Liver (tissue), 3 donors: ENCODE data around the gene TNFSF10.

Experiments
- EGR1 ChIP-seq, 2 donors: IDR thresholded peaks; 2 replicates each; pipeline ENCODE4 v1.6.1; 2016 to 2018; ENCODE audit warnings: antibody characterized with exemption in 2 of 2, low read depth in 2 of 2
- GABPA ChIP-seq, 2 donors: IDR thresholded peaks in 1 of 2; conservative IDR thresholded peaks in 1 of 2; 2 replicates each; pipeline ENCODE4 v1.6.1; 2016; ENCODE audit warnings: antibody characterized with exemption in 2 of 2, mild to moderate bottlenecking in 1 of 2, moderate library complexity in 1 of 2
- RAD21 ChIP-seq, 2 donors: IDR thresholded peaks; 2 replicates each; pipeline ENCODE4 v1.6.1; 2016; ENCODE audit warnings: antibody characterized with exemption in 2 of 2, mild to moderate bottlenecking in 2 of 2
- RXRA ChIP-seq, 2 donors: IDR thresholded peaks; 2 replicates each; pipeline ENCODE4 v1.6.1; 2017 to 2018; ENCODE audit warnings: antibody characterized with exemption in 2 of 2, mild to moderate bottlenecking in 1 of 2
- TAF1 ChIP-seq: conservative IDR thresholded peaks from 2 replicates; pipeline ENCODE4 v1.6.1; 2016; ENCODE audit warnings: antibody characterized with exemption, mild to moderate bottlenecking
- YY1 ChIP-seq: IDR thresholded peaks from 2 replicates; pipeline ENCODE4 v1.6.1; 2016; ENCODE audit warnings: antibody characterized with exemption, mild to moderate bottlenecking
- TF ChIP-seq, protein P1 (sequence below): fragments of 150-350 bp; IDR thresholded peaks from 2 replicates; pipeline ENCODE4 v1.5.1; 2017; ENCODE audit warnings: improper control_type of control experiment, low read depth, low read length; ENCODE audit not compliant: missing input control
- TF ChIP-seq, protein P2 (sequence below): IDR thresholded peaks from 2 replicates; pipeline ENCODE4 v1.6.1; 2016; ENCODE audit warnings: antibody characterized with exemption
- TF ChIP-seq, protein P3 (sequence below): IDR thresholded peaks from 2 replicates; pipeline ENCODE4 v1.6.1; 2016; ENCODE audit warnings: antibody characterized with exemption
- TF ChIP-seq, protein P4 (sequence below): IDR thresholded peaks from 2 replicates; pipeline ENCODE4 v1.6.1; 2016; ENCODE audit warnings: antibody characterized with exemption, mild to moderate bottlenecking
- TF ChIP-seq, protein P5 (sequence below): IDR thresholded peaks from 2 replicates; pipeline ENCODE4 v1.6.1; 2016; ENCODE audit warnings: antibody characterized with exemption
- donor health status: healthy.
- donor health status: healthy.

DNA sequence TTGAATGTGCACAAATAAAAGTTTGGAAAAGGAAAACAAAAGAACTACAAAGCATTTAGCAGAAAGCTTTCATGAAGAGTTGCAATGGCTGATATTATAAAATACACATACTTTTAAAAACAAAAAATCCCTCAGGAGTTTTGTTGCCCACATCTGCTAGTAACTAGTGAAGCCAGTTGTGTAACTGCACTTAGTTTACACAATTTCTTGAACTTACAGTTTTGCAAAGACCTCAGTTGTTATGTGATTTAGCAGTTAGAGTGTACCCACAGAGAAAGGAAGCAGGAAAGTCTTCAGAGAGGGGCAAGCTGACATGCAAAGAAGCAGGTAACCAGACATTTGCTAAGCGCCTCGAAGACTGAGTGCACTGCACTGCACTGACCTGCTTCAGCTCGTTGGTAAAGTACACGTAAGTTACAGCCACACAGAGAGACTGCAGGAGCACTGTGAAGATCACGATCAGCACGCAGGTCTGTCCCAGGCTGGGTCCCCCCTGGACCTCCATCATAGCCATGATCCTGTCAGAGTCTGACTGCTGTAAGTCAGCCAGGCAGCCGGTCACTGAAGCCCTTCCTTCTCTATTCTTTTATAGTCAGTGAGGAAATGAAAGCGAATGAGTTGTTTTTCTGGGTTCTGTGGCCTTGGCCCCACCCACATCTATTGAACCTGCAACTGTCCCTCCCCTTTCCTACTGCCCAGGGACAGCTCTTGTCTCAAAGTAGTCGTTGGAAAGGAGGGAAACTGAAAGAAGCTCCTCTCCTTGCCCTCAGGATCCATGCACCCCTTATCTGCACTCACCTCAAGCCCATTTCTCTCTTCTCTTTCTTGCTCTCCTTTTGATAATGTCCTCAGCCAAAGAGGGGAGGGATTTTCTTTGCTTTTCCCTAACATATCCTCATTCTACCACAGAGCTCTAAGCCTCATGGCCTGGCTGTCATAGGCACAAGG is at the start of gene TNFSF10:
- peak; percentile 99 for TF ChIP-seq TAF1
- TF ChIP-seq, protein P1, sequence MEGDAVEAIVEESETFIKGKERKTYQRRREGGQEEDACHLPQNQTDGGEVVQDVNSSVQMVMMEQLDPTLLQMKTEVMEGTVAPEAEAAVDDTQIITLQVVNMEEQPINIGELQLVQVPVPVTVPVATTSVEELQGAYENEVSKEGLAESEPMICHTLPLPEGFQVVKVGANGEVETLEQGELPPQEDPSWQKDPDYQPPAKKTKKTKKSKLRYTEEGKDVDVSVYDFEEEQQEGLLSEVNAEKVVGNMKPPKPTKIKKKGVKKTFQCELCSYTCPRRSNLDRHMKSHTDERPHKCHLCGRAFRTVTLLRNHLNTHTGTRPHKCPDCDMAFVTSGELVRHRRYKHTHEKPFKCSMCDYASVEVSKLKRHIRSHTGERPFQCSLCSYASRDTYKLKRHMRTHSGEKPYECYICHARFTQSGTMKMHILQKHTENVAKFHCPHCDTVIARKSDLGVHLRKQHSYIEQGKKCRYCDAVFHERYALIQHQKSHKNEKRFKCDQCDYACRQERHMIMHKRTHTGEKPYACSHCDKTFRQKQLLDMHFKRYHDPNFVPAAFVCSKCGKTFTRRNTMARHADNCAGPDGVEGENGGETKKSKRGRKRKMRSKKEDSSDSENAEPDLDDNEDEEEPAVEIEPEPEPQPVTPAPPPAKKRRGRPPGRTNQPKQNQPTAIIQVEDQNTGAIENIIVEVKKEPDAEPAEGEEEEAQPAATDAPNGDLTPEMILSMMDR: no peak
- peak; percentile 57 for TF ChIP-seq YY1
- TF ChIP-seq RXRA (IDR thresholded peaks at IDR 0.05): peak; percentile 42 to 60
- TF ChIP-seq RAD21 (IDR thresholded peaks at IDR 0.05): peak; percentile 40 to 41
- no peak for TF ChIP-seq GABPA (IDR thresholded peaks at IDR 0.05 in 1 of 2, conservative IDR thresholded peaks at IDR 0.05 in 1 of 2)
- TF ChIP-seq, protein P2, sequence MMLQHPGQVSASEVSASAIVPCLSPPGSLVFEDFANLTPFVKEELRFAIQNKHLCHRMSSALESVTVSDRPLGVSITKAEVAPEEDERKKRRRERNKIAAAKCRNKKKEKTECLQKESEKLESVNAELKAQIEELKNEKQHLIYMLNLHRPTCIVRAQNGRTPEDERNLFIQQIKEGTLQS: no peak
- TF ChIP-seq, protein P3, sequence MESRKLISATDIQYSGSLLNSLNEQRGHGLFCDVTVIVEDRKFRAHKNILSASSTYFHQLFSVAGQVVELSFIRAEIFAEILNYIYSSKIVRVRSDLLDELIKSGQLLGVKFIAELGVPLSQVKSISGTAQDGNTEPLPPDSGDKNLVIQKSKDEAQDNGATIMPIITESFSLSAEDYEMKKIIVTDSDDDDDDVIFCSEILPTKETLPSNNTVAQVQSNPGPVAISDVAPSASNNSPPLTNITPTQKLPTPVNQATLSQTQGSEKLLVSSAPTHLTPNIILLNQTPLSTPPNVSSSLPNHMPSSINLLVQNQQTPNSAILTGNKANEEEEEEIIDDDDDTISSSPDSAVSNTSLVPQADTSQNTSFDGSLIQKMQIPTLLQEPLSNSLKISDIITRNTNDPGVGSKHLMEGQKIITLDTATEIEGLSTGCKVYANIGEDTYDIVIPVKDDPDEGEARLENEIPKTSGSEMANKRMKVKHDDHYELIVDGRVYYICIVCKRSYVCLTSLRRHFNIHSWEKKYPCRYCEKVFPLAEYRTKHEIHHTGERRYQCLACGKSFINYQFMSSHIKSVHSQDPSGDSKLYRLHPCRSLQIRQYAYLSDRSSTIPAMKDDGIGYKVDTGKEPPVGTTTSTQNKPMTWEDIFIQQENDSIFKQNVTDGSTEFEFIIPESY: no peak
- TF ChIP-seq, protein P4, sequence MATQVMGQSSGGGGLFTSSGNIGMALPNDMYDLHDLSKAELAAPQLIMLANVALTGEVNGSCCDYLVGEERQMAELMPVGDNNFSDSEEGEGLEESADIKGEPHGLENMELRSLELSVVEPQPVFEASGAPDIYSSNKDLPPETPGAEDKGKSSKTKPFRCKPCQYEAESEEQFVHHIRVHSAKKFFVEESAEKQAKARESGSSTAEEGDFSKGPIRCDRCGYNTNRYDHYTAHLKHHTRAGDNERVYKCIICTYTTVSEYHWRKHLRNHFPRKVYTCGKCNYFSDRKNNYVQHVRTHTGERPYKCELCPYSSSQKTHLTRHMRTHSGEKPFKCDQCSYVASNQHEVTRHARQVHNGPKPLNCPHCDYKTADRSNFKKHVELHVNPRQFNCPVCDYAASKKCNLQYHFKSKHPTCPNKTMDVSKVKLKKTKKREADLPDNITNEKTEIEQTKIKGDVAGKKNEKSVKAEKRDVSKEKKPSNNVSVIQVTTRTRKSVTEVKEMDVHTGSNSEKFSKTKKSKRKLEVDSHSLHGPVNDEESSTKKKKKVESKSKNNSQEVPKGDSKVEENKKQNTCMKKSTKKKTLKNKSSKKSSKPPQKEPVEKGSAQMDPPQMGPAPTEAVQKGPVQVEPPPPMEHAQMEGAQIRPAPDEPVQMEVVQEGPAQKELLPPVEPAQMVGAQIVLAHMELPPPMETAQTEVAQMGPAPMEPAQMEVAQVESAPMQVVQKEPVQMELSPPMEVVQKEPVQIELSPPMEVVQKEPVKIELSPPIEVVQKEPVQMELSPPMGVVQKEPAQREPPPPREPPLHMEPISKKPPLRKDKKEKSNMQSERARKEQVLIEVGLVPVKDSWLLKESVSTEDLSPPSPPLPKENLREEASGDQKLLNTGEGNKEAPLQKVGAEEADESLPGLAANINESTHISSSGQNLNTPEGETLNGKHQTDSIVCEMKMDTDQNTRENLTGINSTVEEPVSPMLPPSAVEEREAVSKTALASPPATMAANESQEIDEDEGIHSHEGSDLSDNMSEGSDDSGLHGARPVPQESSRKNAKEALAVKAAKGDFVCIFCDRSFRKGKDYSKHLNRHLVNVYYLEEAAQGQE: peak; percentile 93
- TF ChIP-seq, protein P5, sequence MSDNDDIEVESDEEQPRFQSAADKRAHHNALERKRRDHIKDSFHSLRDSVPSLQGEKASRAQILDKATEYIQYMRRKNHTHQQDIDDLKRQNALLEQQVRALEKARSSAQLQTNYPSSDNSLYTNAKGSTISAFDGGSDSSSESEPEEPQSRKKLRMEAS: peak; percentile 75
- TF ChIP-seq EGR1 (IDR thresholded peaks at IDR 0.05; ENCODE audit: low read depth in 2 of 2): no peak
